HG03460 (cell line): Measurements from ENCODE around the gene OR7A5.
"Not testable (repeated sequence)": the region's sequence is repeated elsewhere in the genome, so short reads cannot be mapped to it uniquely, and the experiment has no call there.

Experiments used
- ATAC-seq: cut with Tn5 transposase; IDR thresholded peaks from one replicate; pipeline ENCODE4 v1.9.1; 2021; ENCODE audit not compliant: unreplicated experiment

Gene OR7A5

DNA sequence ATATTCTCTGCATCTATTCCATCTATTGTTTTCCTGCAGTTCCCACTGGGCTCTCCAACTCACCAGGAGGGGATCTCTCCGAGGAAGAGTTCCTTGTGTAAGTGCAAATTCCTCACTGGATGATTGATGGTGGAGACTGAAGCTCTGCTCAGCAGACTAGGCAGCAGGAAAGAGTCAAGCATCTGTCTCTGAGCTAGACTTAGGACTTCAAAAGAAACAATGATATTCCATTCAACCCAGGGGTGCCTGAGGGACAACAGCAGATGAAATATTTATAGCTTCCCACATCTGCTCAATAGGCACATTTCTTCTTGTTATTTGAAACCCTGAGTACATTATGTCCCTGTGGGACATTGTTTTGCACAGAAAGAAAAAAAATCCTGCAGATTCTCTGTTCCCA, at the start of gene OR7A5, which contains the start of gene OR7C1:
Gene OR7A5, minus strand, starts transcription at position 175 of the 400 bp plus-strand sequence. CDS start 6,944 bp downstream, outside the sequence.
Gene OR7C1, minus strand, starts transcription at position 175 of the 400 bp plus-strand sequence. CDS start 35,049 bp downstream, outside the sequence.
- ATAC-seq, result no peak

DNA sequence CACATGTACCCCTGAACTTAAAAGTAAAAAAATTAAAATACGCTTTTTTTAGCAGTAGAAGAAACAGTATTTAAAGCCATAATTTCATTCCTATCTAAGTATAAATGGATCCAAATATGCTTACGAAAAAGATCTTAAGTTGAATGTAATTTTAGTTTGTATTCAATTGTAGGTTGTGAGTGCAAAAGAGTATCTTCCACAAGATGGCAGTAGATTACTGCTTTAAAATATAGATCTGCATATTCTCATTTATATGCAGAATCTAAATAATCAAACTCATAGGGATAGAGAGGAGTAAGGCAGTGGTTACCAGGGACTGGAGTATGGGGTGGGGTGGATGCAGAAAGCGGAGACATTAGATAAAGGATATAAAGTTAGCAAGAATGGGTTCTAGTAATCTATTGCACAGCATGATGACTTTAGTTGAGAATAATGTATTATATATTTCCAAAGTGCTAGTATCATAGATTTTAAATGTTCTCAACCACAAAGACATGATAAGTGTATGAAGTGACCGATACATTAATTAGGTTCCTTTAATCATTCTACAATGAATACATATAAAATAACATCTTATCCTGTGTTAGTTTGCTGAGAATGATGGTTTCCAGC, 36.7 kb upstream of the OR7A5 start:
- no peak for ATAC-seq

DNA sequence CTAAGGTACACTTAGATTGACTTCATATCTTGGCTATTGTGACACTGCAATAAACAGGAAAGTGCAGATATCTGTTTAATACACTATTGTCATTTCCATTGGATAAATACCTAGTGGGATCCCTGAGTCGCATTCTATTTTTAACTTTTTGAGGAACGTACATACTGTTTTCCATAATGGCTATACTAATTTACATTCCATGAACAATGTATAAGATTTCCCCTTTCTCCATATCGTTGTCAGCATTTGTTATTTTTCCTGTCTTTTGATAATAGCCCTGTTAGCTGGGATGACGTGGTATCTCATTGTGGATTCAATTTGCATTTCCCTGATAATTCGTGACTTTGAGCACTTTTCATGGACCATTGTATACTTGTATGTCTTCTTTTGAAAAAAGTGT, 33.5 kb upstream of the OR7A5 start:
- ATAC-seq, result no peak

DNA sequence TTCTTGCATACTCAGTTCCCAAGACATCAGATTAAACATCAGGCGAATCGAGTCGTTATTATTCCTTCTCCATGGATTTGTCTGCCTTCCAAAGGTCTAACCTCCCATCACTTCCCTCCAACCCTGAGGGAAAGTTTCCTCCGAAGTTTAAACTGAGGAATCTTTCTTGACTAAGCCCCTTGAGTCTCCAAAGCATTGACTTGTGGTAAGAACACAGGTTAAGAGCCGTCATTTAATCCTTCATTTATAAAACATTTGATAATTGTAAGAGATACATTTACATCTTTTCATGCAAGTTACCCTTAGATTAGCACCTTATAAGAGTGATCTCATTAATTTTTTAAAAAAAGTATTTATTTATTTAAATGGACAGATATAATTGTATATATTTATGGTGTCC, 13.8 kb upstream of the OR7A5 start, which contains the start of gene OR7A10:
Gene OR7A10, minus strand, starts transcription at position 101 of the 400 bp plus-strand sequence. CDS start 7,045 bp downstream, outside the sequence.
- no peak for ATAC-seq

DNA sequence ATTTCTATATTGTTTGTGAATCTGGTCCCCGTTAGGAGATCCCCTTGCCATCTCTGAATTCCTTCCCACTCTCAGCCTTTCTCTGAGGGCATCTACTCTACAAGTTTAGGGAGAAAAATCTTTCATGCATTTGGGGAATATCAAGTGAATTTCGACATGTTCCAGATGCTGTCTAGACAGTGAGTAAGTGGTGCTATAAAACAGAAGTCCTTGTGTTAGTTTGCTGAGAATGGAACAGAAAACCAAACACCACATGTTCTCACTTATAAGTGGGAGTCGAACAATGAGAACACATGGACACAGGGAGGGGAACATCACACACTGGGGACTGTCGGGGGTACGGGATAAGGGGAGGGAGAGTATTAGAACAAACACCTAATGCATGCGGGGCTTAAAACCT, 8.6 kb upstream of the OR7A5 start:
- no peak for ATAC-seq

DNA sequence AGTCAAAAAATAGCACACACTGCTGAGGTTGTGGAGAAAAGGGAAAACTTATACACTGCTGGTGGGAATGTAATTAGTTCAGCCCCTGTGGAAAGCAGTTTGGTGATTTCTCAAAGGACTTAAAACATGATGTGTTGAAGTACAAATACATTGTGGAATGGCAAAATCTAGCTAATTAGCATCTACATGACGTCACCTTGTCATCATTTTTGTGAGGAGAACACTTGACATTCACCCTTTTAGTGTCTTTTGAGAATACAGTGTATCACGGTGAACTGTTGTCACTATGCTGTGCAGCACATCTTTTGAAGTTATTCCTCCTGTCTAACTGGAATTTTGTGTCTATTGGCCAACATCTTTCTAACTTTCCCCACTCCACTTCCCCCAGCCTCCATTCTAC, 8.2 kb upstream of the OR7A5 start:
- ATAC-seq, result no peak

DNA sequence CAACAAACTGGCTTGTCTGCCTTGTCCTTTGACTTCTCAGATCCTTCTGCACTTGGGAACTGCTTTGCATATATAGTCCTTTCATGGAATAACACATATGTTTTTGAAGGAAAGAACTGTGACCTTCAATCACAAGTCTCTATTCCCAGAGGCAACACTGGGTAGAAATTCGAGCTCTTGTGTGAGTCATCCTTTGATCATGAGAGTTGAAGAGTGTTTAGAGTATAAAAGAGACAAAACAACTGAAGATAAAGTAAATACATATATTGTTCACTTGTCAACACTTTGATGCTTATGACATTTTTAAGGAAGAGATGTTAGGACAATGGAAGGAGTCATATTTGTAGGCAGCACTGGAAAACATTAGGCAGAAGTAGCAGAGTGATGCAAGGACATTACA, 5.2 kb upstream of the OR7A5 start:
- no peak for ATAC-seq

DNA sequence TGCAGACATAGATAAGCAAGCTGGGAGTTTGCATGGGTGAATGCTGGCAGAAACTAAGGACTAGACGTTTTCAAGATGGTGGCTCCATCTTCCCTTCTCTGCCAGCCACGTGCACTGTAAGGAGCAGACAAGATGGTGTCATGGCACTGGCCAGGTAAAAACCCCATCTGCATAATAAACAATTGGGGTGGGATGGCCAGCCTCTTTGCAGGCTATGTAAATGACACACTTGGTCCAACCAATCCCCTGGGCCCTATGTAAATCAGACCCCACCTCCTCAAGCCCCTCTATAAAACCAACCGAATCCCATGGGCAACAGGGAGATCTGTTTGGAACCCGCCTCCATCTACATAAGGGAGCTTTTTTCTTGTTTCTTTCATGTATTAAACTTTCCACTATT, 2.4 kb upstream of the OR7A5 start:
- ATAC-seq, result no peak

DNA sequence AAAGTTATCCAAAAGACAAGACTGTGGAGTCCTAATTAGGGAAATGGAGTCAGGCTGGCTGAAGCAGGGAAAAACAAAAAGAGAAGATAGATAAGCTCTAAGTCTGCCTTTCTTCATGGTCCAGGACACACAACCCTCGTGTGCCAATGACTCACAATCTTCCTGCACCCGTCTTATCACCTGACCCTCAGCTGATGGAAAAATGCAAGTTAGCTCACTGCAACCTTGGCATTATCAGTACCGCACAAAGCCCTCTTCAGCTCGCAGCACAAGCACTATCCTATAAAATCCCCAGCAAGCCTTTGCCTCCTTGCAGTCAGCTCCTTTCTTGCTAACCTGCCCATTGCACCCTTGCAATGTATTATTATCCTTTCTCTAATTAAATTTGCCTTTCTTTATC, 4.3 kb downstream of the OR7A5 start:
- no peak for ATAC-seq

DNA sequence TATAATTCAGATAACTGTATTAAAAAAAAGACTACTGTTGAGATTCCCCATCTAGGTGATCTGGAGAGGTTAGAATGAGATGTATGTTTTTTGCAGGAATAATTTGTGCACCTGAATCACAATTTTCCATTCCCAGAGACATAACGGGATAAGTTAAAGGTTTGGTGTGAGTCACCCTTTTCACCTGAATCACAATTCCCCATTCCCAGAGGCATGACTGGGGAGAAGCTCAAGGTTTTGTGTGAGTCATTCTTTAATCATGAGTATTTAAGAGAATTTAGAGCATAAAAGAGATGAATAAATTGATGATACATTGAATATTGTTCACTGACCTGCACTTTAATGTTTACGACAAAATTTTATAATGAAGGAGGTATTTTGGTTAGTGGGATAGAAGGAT, 9.0 kb downstream of the OR7A5 start:
- no peak for ATAC-seq

DNA sequence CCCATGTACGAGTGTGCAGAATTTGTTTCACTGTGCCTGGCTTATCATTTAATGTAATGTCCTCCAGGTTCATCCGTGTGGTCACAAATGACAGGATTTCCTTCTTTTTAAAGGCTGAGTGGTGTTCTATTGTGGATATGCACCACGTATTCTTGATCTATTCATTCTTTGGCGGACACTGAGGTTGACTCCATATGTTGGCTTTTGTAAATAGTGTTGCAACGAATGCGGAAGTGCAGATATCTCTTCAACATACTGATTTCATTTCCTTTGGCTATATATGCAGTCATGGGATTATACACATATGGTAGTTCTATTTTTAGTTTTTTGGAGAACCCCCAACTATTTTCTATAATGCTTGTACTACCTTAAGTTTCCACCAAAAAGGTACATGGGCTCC, 13.0 kb downstream of the OR7A5 start:
- no peak for ATAC-seq

DNA sequence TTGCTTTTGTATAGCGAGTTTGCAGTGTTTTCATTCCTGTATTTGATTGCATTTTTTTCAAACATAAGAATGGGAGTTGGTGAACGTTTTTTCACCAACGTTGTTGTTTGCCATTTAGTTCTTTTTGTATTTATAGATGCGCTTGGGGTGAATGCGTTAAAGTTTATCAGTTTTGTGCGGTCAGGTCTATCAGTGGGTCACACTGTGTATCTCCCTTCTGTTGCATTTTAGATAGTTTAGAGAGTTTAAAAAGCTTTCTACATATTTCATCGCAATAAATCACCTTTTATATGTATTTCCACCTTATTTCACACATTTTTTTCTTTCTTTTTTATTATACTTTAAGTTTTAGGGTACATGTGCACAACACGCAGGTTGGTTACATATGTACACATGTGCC, 16.4 kb downstream of the OR7A5 start:
- no peak for ATAC-seq

DNA sequence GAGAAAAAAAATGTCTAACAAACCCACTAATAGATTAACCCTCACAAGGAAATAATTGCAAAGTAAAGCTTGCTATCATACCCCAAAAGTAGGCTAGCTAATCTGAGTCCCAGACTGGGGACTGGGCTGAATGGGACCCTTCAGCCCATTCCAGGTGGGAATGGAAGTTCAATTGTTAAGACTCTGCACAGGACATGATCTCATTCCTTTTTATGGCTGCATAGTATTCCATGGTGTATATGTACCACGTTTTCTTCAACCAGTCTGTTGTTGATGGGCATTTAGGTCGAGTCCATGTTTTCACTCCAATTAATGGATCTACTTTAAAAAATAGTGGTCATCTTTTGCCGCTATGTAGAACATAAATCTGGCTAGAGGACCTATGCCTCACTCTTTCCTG, 17.9 kb downstream of the OR7A5 start:
- no peak for ATAC-seq

DNA sequence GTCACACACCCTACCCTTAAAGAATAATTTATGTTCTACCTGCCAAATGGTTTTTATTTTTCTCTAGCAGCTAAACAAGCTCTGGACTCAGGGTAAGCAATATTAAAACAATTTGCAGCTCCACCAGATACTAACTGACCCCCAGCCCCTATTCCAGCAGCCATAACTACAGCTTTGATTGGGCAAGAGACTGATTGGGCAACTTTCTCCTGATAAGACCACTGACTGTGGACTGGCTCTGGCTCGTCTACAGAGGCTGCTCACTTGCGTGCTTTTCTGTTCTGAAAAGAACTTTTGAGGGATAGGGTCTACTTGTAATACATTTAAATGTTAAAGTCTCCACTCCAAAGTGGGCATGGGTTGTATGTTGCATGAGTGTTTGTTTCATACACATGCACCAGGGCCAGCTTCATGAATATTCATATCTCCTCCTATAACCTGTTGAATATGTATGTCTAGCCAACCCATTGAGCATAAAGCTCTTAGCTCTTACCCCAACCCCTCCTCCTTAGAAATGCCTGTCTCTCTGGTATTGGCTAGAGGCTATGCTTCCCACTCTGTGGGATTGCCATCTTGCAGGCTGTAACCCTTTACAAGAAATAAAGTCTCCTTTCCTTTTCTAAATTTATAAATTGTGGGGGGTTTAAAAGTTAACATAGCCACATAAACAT, 19.9 kb downstream of the OR7A5 start:
- ATAC-seq, result no peak

DNA sequence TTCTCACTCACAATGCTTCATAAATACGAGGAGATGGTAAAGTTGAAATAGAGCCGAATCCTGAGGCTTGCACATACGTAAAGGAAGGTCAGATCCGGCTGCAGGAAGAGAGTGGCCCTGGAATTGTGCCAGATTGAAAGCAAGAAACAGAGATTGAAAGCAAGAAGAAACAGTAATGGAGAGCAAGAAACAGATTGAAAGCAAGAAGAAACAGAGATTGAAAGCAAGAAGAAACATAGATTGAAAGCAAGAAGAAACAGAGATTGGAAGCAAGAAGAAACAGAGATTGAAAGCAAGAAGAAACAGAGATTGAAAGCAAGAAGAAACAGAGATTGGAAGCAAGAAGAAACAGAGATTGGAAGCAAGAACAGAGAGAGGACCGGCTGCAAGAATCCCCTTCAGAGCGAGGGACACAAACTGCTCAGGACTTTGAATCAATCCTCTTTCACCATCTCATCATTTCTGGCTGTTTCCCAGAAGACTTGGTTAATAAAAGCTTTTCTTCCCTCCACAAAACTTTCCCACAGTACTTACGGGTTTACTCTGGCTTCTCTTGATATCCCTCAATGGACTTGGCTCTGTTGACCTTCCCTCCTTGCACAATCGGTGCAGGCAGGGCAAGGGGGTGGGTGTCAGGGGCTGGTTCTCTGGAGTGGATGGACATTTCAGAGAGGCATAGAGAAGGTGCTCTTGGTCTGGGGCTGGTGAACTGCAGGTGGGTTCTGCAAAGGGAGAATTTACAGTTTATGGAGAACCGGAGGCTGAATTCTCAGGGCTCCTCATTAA, 25.5 kb downstream of the OR7A5 start:
- no peak for ATAC-seq

DNA sequence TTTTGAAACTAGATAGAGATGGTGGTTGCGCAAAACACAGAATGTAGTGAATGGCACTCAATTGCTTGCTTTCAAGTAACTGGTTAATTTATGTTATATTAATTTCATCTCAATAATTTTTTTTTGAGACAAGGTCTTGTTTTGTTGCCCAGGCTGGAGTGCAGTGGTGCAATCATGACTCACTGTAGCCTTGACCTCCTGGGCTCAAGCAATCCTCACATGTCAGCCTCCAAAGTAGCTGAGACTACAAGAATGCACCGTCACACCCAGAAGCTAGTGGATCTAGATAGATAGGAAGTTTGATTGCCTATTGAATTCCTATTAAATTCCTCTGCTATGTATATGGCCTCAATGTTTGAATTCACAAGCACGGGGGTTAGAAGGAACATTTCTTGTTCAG, 30.2 kb downstream of the OR7A5 start:
- no peak for ATAC-seq

DNA sequence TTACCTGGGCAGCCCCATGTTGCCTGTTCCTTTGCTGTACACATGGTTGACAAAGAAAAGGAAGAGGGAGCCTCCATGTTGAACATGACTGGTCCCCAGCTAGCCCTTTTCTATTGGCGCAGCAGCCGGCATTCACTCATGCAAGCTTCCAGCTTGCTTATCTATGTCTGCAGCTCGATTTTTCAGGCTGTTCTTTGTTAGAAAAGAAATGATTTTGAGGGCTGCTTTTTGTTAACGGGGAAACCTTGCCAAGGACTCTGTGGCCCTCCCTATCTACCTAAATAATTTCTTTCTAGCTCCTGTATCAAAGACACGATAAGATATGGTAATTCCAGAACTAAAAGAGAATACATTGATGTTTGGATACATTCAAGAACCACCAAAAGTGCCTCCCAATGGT, 36.2 kb downstream of the OR7A5 start:
- ATAC-seq, result no peak

DNA sequence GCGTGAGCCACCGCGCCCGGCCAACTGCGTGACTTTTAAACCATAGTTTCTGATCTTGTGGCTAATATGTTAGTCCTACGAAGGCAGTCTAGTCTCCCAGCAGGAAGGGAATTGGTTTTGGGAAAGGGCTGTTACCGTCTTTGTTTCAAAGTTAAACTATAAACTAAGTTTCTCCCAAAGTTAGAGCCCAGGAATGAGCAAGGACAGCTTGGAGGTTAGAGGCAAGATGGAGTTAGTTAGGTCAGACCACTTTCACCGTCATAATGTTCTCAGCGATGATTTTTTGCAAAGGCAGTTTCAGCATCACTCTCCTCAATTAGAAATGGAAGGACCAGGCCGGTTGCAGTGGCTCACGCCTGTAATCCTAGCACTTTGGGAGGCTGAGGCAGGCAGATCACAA, 39.0 kb downstream of the OR7A5 start:
- ATAC-seq, result no peak

DNA sequence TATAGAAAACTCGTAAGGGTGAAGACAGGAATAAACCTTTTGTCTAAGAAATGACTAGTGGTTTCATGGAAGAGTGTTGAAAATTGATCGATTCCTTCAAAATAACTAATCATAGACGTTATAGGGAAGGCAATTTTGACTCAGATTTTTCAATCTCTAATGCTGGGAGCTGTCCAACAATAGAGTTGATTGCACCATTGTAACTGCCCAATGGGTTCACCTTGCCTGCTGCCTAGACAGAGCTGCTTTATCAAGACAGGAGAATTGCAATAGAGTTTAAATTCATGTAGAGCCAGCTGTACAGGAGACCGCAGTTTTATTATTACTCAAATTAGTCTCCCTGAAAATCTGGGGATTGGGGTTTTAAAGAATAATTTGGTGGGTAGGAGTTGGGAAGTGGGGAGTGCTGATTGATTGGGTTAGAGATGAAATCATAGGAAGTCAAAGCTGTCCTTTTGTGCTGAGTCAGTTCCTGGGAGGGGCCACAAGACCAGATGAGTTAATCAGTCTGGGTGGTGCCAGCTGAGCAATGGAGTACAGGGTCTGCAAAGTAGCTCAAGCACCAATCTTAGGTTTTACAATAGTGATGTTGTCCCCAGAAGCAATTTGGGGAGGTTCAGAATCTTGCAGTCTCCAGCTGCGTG, 39.8 kb downstream of the OR7A5 start:
- no peak for ATAC-seq

DNA sequence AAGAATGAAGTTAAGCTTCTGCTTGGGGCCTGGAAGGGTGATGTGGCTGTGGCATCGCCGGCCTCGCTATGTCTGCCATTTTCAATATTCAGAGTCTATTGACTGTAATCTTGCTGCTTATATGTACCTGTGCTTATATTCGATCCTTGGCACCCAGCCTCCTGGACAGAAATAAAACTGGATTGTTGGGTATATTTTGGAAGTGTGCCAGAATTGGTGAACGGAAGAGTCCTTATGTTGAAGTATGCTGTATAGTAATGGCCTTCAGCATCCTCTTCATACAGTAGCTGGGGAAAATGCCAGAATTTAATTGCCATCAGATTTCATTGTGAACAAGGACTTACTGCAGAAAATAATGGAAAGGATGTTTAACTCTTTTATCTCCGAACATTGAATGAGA, 42.7 kb downstream of the OR7A5 start:
- ATAC-seq, result not testable (repeated sequence)

DNA sequence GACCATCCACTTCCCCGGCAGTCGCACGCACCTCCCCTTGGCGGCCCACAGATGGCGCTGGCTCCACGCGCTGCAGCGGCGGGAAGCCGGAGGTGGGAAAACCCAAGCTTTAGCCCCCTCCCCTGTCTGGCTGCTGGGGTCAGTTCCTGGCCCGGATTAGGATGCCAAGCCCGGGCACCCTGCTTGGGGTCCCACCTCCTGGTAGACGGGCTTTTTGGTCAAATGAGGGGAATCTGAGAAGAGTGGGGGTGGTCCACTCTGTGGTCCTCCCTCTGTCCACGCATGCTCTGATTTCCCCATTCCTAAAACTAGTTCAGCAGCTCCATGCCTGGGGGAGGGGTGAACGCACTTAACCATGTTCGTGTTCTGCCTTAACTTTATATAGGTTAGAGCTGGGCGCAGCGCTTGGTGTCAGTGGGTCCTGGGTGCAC, 48.5 kb downstream of the OR7A5 start:
- no peak for ATAC-seq
